Endothelial cell of umbilical vein (primary cell): ENCODE measurements around the gene ZCRB1. TPM values are rescaled to one million over a fixed set of nuclear protein-coding genes. Genes with fewer than 3 reads are reported as not detected.

ENCODE experiments used
- BruUV-seq: library from RNA; stranded (reverse); fragments of 400-500 nt; replicated peaks from 2 replicates; lab custom pipeline; 2021; lab: Mats Ljungman, UMichigan
- CTCF ChIA-PET: fragments of 300-600, 350-600 bp; sonication (Branson Sonifier 250); formaldehyde crosslinking; loops from one replicate; lab custom pipeline; 2021; ENCODE audit warnings: antibody characterized with exemption, inconsistent platforms; lab: Charles Lee
- POLR2A ChIA-PET: fragments of 300-600, 350-600 bp; sonication (Branson Sonifier 250); formaldehyde crosslinking; loops from one replicate; lab custom pipeline; 2021; ENCODE audit warnings: antibody characterized with exemption, inconsistent platforms; lab: Charles Lee
- DNase-seq: peaks from one replicate; pipeline ENCODE4 v3.0.0-alpha.2; 2011; ENCODE audit warnings: low read depth, low spot score
- FAIRE-seq: peaks from 2 replicates; lab custom pipeline; 2011; peaks lifted over from hg19 to GRCh38; lab: Jason Lieb, UNC
- H2AFZ ChIP-seq: 2 replicates; pipeline ENCODE4 v1.6.0; 2012; ENCODE audit warnings: low read depth, low read length, control low read depth, inconsistent platforms
- H3K27ac ChIP-seq: 2 replicates; pipeline ENCODE4 v1.5.1; 2011; ENCODE audit warnings: low read depth, mild to moderate bottlenecking, control low read depth, low read length, moderate library complexity; ENCODE audit not compliant: insufficient read depth
- H3K27me3 ChIP-seq, 2 experiments: 2 replicates each; pipeline versions ENCODE4 v1.6.0 to v1.6.1; 2011; ENCODE audit warnings: low read length in 2 of 2, mixed read lengths in 1 of 2; ENCODE audit not compliant: control insufficient read depth in 2 of 2, insufficient read depth in 2 of 2
- H3K36me3 ChIP-seq, 2 experiments: 2 replicates in 1 of 2; 3 replicates in 1 of 2; pipeline ENCODE4 v1.5.1; 2011; ENCODE audit warnings: low read length in 2 of 2, mild to moderate bottlenecking in 1 of 2, moderate library complexity in 1 of 2; ENCODE audit not compliant: control insufficient read depth in 2 of 2, insufficient read depth in 2 of 2; ENCODE audit errors: extremely low read depth in 1 of 2
- H3K4me1 ChIP-seq: 3 replicates; pipeline ENCODE4 v1.5.1; 2011; ENCODE audit warnings: mild to moderate bottlenecking, low read length; ENCODE audit not compliant: control insufficient read depth, insufficient read depth; ENCODE audit errors: extremely low read depth
- H3K4me2 ChIP-seq: 2 replicates; pipeline ENCODE4 v1.6.1; 2011; ENCODE audit warnings: low read length, control low read depth, mixed read lengths; ENCODE audit not compliant: insufficient read depth
- H3K4me3 ChIP-seq, 3 experiments: fragments of 200-600 bp in 1 of 3; sonication (generic), shearing (Covaris generic) in 1 of 3; replicated peaks in 1 of 3; 2 replicates each; pipeline ENCODE4 v1.5.1; 2011 to 2016; ENCODE audit warnings: control low read depth in 3 of 3, low read length in 3 of 3, mild to moderate bottlenecking in 2 of 3, inconsistent platforms in 1 of 3, low read depth in 1 of 3, moderate library complexity in 1 of 3; ENCODE audit not compliant: insufficient read depth in 1 of 3
- H3K79me2 ChIP-seq: 2 replicates; pipeline ENCODE4 v1.6.0; 2012; ENCODE audit warnings: low read length, inconsistent platforms; ENCODE audit not compliant: control insufficient read depth, insufficient read depth
- H3K9ac ChIP-seq: replicated peaks from 2 replicates; pipeline ENCODE3; 2011; ENCODE audit warnings: low read length, control low read depth; ENCODE audit not compliant: insufficient read depth; ENCODE audit errors: extremely low read depth
- H3K9me1 ChIP-seq: replicated peaks from 3 replicates; pipeline ENCODE4 v1.6.0; 2011; ENCODE audit warnings: mild to moderate bottlenecking, low read length; ENCODE audit not compliant: control insufficient read depth, insufficient read depth; ENCODE audit errors: extremely low read depth
- H3K9me3 ChIP-seq: replicated peaks from 2 replicates; pipeline ENCODE4 v1.5.1; 2012; ENCODE audit warnings: low read length, inconsistent platforms; ENCODE audit not compliant: control insufficient read depth, insufficient read depth
- H4K20me1 ChIP-seq: replicated peaks from 2 replicates; pipeline ENCODE3; 2011; ENCODE audit warnings: mild to moderate bottlenecking, low read length; ENCODE audit not compliant: control insufficient read depth, insufficient read depth; ENCODE audit errors: extremely low read depth
- CTCF ChIP-seq, 2 donors: IDR thresholded peaks; 1 replicate in 1 of 2; 2 replicates in 1 of 2; pipeline ENCODE4 v1.5.1; 2011; ENCODE audit warnings: low read length in 2 of 2, mild to moderate bottlenecking in 2 of 2, moderate library complexity in 2 of 2, control low read depth in 1 of 2, inconsistent platforms in 1 of 2, low read depth in 1 of 2; ENCODE audit not compliant: insufficient read depth in 1 of 2; ENCODE audit errors: extremely low read depth in 1 of 2
- EZH2 ChIP-seq: IDR thresholded peaks from 2 replicates; pipeline ENCODE4 v1.6.1; 2012; ENCODE audit warnings: borderline replicate concordance, low read depth, mild to moderate bottlenecking, moderate library complexity, low read length, inconsistent platforms; ENCODE audit not compliant: severe bottlenecking
- FOS ChIP-seq: IDR thresholded peaks from 2 replicates; pipeline ENCODE4 v1.6.1; 2011; ENCODE audit warnings: mild to moderate bottlenecking, low read length, moderate library complexity, borderline replicate concordance; ENCODE audit not compliant: insufficient read depth
- GATA2 ChIP-seq: IDR thresholded peaks from 2 replicates; pipeline ENCODE4 v1.7.0; 2011; ENCODE audit warnings: low read depth, mild to moderate bottlenecking, moderate library complexity, mixed read lengths, low read length; ENCODE audit not compliant: insufficient read length, insufficient read depth
- JUN ChIP-seq: IDR thresholded peaks from 2 replicates; pipeline ENCODE4 v1.6.1; 2011; ENCODE audit warnings: borderline replicate concordance, low read depth; ENCODE audit not compliant: insufficient read length, insufficient read depth
- MYC ChIP-seq: IDR thresholded peaks from one replicate; pipeline ENCODE4 v1.6.1; 2011; ENCODE audit warnings: mild to moderate bottlenecking, low read depth, low read length
- POLR2A ChIP-seq: IDR thresholded peaks from 2 replicates; pipeline ENCODE4 v1.6.1; 2012; ENCODE audit warnings: low read depth, mild to moderate bottlenecking, control low read depth, low read length
- POLR2AphosphoS5 ChIP-seq: IDR thresholded peaks from 2 replicates; pipeline ENCODE4 v1.6.1; 2012; ENCODE audit warnings: low read depth, mild to moderate bottlenecking, control low read depth, low read length, moderate library complexity; ENCODE audit not compliant: insufficient read depth
- dilution Hi-C: fragments of 300-500 bp; cut with MboI; formaldehyde crosslinking; loops from one replicate; pipeline ENCODE4 v1.15.0; 2019; ENCODE audit warnings: low sequenced_read_pairs; ENCODE audit not compliant: extremely low pct_ligation_motif_present
- intact Hi-C: fragments of 100-400 bp; cut with micrococcal nuclease; formaldehyde crosslinking; loops from one replicate; pipeline ENCODE4 v1.10.0; 2022
- polyA plus RNA-seq, 4 experiments: library from polyadenylated mRNA; depleted of rRNA in 3 of 4; stranded (reverse) in 3 of 4; unstranded in 1 of 4; fragments of >200 nt; gene quantifications; 2 replicates each; pipeline versions ENCODE4 v1.2.1 to v1.2.3, GENCODE V29; 2011 to 2012; ENCODE audit warnings: missing spikeins in 1 of 4
- total RNA-seq: library from RNA; stranded (reverse); gene quantifications from 2 replicates; pipeline ENCODE4 v1.2.3, GENCODE V29; 2021
- TF ChIP-seq, protein P1 (sequence below): IDR thresholded peaks from 2 replicates; pipeline ENCODE4 v1.6.1; 2011; ENCODE audit not compliant: insufficient read depth, insufficient read length

The ZCRB1 gene
- total and polyA plus RNA-seq, 2 donors (not counting 3 experiments of a cell fraction or from before 2014, with no cell fraction given) = 13.2 to 55.3 TPM

- Histone ChIP-seq H3K9me1 (no peaks in the 10 kb centered on the region), H3K9me3 (no peaks in the 10 kb centered on the region), H4K20me1 (no peaks in the 10 kb centered on the region), H3K4me2 (no peak overlapping the region), H3K4me3 (no peak overlapping the region), H3K4me1 (peaks cover 6% of the 10 kb centered on the region), H3K27me3 (no peaks in the 10 kb centered on the region), H3K36me3 (no peaks in the 10 kb centered on the region), H3K27ac (no peak overlapping the region), H3K79me2 (peaks cover 5% of the 10 kb centered on the region), H2AFZ (no peak overlapping the region), H3K9ac (no peak overlapping the region)
- BruUV-seq = no TSS peak
- FAIRE-seq = no peak
- ChIA-PET CTCF (interaction anchor here (1.2 kb wide), 1 partner anchor 11 kb away, joined by 5 read pairs; no protein-coding TSS in a partner anchor), POLR2A (no interaction called here)
- intact Hi-C loops = loop anchor here (10.0 kb wide), 1 partner anchor 296 kb away; no protein-coding TSS in a partner anchor
- dilution Hi-C loops = no loop called here
- TF ChIP-seq EZH2 = no peak
- TF ChIP-seq FOS = no peak
- no peak for TF ChIP-seq CTCF (IDR thresholded peaks at IDR 0.05; ENCODE audit: extremely low read depth in 1 of 2, insufficient read depth in 1 of 2, low read depth in 1 of 2, low read length in 2 of 2)
- TF ChIP-seq MYC = no peak
- TF ChIP-seq POLR2A = no peak
- TF ChIP-seq GATA2 = no peak
- TF ChIP-seq, protein P1, sequence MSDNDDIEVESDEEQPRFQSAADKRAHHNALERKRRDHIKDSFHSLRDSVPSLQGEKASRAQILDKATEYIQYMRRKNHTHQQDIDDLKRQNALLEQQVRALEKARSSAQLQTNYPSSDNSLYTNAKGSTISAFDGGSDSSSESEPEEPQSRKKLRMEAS = no peak
- TF ChIP-seq POLR2AphosphoS5 = no peak
- TF ChIP-seq JUN = no peak
- DNase-seq = no peak
These were observed 5.1 kb downstream of the ZCRB1 start for GRCh38 chr12:42320796-42321195.
